OCI-LY7 (cell line): ENCODE data around the gene NHLRC4. TPM values are rescaled to one million over a fixed set of nuclear protein-coding genes. Genes with fewer than 3 reads are reported as not detected.
A peak's percentile ranks its signal among the peaks of the same experiment; 100 is the strongest.

Experiments used
- BruUV-seq: library from RNA; stranded (reverse); fragments of 400-500 nt; replicated peaks from 2 replicates; lab custom pipeline; 2021; lab: Mats Ljungman, UMichigan
- CTCF ChIA-PET: fragments of 300-600 bp; sonication (Branson Sonifier 250); formaldehyde crosslinking; loops from one replicate; lab custom pipeline; 2022; ENCODE audit warnings: antibody characterized with exemption; ENCODE audit not compliant: unreplicated experiment; lab: Charles Lee
- POLR2A ChIA-PET: fragments of 300-600 bp; sonication (Branson Sonifier 250); formaldehyde crosslinking; loops from one replicate; lab custom pipeline; 2022; ENCODE audit warnings: antibody characterized with exemption; lab: Charles Lee
- DNase-seq: peaks from one replicate; pipeline ENCODE4 v3.0.0-alpha.2; 2015; ENCODE audit warnings: low spot score
- H2AFZ ChIP-seq: fragments of 200-600 bp; sonication (generic), shearing (Covaris generic); 2 replicates; pipeline ENCODE4 v1.6.1; 2014; ENCODE audit warnings: mild to moderate bottlenecking, antibody characterized with exemption, low read length, moderate library complexity
- H3K27ac ChIP-seq: fragments of 200-600 bp; sonication (generic); 2 replicates; pipeline ENCODE4 v1.5.1; 2014; ENCODE audit warnings: mixed run types, low read depth, mild to moderate bottlenecking, moderate library complexity, low read length, inconsistent platforms; ENCODE audit not compliant: poor library complexity, severe bottlenecking
- H3K36me3 ChIP-seq: fragments of 200-600 bp; sonication (generic); 2 replicates; pipeline ENCODE4 v1.6.1; 2014; ENCODE audit warnings: mild to moderate bottlenecking, antibody characterized with exemption, low read length, moderate library complexity, mixed read lengths; ENCODE audit not compliant: insufficient read depth
- H3K4me1 ChIP-seq: fragments of 200-600 bp; sonication (generic); 2 replicates; pipeline ENCODE4 v1.5.1; 2014; ENCODE audit warnings: mild to moderate bottlenecking, low read length; ENCODE audit not compliant: insufficient read depth, poor library complexity, severe bottlenecking
- H3K4me2 ChIP-seq: fragments of 200-600 bp; sonication (generic); 2 replicates; pipeline ENCODE4 v1.6.1; 2014; ENCODE audit warnings: mild to moderate bottlenecking, low read length
- H3K4me3 ChIP-seq: fragments of 200-600 bp; sonication (generic); 2 replicates; pipeline ENCODE4 v1.5.1; 2014; ENCODE audit warnings: mild to moderate bottlenecking, low read depth, low read length; ENCODE audit not compliant: poor library complexity, severe bottlenecking
- H3K79me2 ChIP-seq: fragments of 200-600 bp; sonication (generic); 2 replicates; pipeline ENCODE4 v1.6.1; 2016; ENCODE audit warnings: low read depth, mild to moderate bottlenecking, low read length, moderate library complexity, mixed read lengths; ENCODE audit not compliant: insufficient read depth
- H3K9me2 ChIP-seq: fragments of 200-600 bp; sonication (generic); 2 replicates; pipeline ENCODE4 v1.6.1; 2016; ENCODE audit warnings: mild to moderate bottlenecking, low read length, mixed read lengths; ENCODE audit not compliant: insufficient read depth
- H3K9me3 ChIP-seq: fragments of 200-600 bp; sonication (generic); 2 replicates; pipeline ENCODE4 v1.6.1; 2014; ENCODE audit warnings: mild to moderate bottlenecking, mixed run types, low read length, mixed read lengths
- H4K20me1 ChIP-seq: fragments of 200-600 bp; sonication (generic); 2 replicates; pipeline ENCODE4 v1.6.1; 2014; ENCODE audit warnings: mild to moderate bottlenecking, antibody characterized with exemption, low read length, moderate library complexity, mixed read lengths; ENCODE audit not compliant: insufficient read depth
- CTCF ChIP-seq: fragments of 200-600 bp; sonication (generic); conservative IDR thresholded peaks from 2 replicates; pipeline ENCODE4 v1.5.1; 2014; ENCODE audit warnings: mild to moderate bottlenecking, antibody characterized with exemption, low read length, moderate library complexity, mixed read lengths
- EZH2phosphoT487 ChIP-seq: fragments of 200-600 bp; sonication (generic); IDR thresholded peaks from 2 replicates; pipeline ENCODE4 v1.6.1; 2018; ENCODE audit warnings: low read depth, borderline replicate concordance, mild to moderate bottlenecking, mixed run types, antibody characterized with exemption, low read length, moderate library complexity, mixed read lengths
- intact Hi-C: fragments of 100-400 bp; cut with micrococcal nuclease; formaldehyde crosslinking; loops from one replicate; pipeline ENCODE4 v1.10.0; 2022; ENCODE audit not compliant: unreplicated experiment
- total RNA-seq, 2 experiments: library from RNA; depleted of rRNA in 1 of 2; stranded (reverse); fragments of >200 nt in 1 of 2; shearing (Covaris generic) in 1 of 2; gene quantifications; 2 replicates each; pipeline ENCODE4 v1.2.3, GENCODE V29; 2014 to 2022

NHLRC4 gene
- total RNA-seq, 2 experiments from 2014 or later = 2.5 to 3.7 TPM

GRCh38 chr16:525520-526180, 41.2 kb upstream of the NHLRC4 start:
- Histone ChIP-seq H3K9me2 (no peaks in the 10 kb centered on the region), H3K79me2 (peaks cover 30% of the 10 kb centered on the region), H4K20me1 (no peaks in the 10 kb centered on the region), H3K4me1 (peaks cover 24% of the 10 kb centered on the region), H3K4me2 (peak overlapping the region; percentile 90), H2AFZ (no peak overlapping the region), H3K9me3 (no peaks in the 10 kb centered on the region), H3K27ac (no peak overlapping the region), H3K36me3 (peaks cover 13% of the 10 kb centered on the region; the same call in 1 of the 2 replicates), H3K4me3 (peak overlapping the region; percentile 76)
- TF ChIP-seq EZH2phosphoT487 (no peak), CTCF (no peak)
- ChIA-PET POLR2A (no interaction called here), CTCF (no interaction called here)
- DNase-seq = no peak
- intact Hi-C loops = no loop called here
- no TSS peak for BruUV-seq

- Histone ChIP-seq H3K36me3 (peaks cover 13% of the 10 kb centered on the region; the same call in 1 of the 2 replicates), H3K4me3 (peak overlapping the region; percentile 76), H3K4me1 (peaks cover 24% of the 10 kb centered on the region), H3K4me2 (peak overlapping the region; percentile 90), H3K27ac (peak overlapping the region; percentile 49), H3K79me2 (peaks cover 38% of the 10 kb centered on the region), H2AFZ (no peak overlapping the region), H3K9me3 (no peaks in the 10 kb centered on the region), H3K9me2 (no peaks in the 10 kb centered on the region), H4K20me1 (no peaks in the 10 kb centered on the region)
- DNase-seq = peak; percentile 46
- BruUV-seq = TSS peak; percentile 56
- POLR2A ChIA-PET = interaction anchor here (0.8 kb wide), 1 partner anchor 72 kb away, joined by 4 read pairs; no protein-coding TSS in a partner anchor
- CTCF ChIA-PET = no interaction called here
- TF ChIP-seq CTCF = no peak
- no peak for TF ChIP-seq EZH2phosphoT487
- intact Hi-C loops = loop anchor here (1.0 kb wide), 1 partner anchor 40 kb away; no protein-coding TSS in a partner anchor
Measured at GRCh38 chr16:526181-527014, 40.4 kb upstream of the NHLRC4 start.
